Neuronal stem cell (in vitro differentiated cells): ENCODE results near the gene MTFR1L.

Source experiments
- DNase-seq: peaks from one replicate; pipeline ENCODE4 v3.0.0-alpha.2; 2013; ENCODE audit warnings: low spot score
- H2AFZ ChIP-seq: one replicate; pipeline ENCODE4 v1.6.1; 2013; ENCODE audit warnings: mild to moderate bottlenecking, low read length, inconsistent platforms
- H2AK5ac ChIP-seq: 2 replicates; pipeline ENCODE4 v1.6.1; 2013; ENCODE audit warnings: low read depth, mild to moderate bottlenecking, inconsistent platforms, low read length, moderate library complexity, mixed read lengths
- H2BK120ac ChIP-seq: 2 replicates; pipeline ENCODE4 v1.6.1; 2013; ENCODE audit warnings: low read depth, mild to moderate bottlenecking, inconsistent platforms, low read length, moderate library complexity, mixed read lengths
- H2BK12ac ChIP-seq: one replicate; pipeline ENCODE4 v1.6.1; 2013; ENCODE audit warnings: low read length, inconsistent platforms
- H2BK15ac ChIP-seq: 2 replicates; pipeline ENCODE4 v1.6.1; 2013; ENCODE audit warnings: mild to moderate bottlenecking, low read length, inconsistent platforms, mixed read lengths
- H2BK5ac ChIP-seq: one replicate; pipeline ENCODE4 v1.6.1; 2013; ENCODE audit warnings: inconsistent platforms, mild to moderate bottlenecking, low read length, moderate library complexity
- H3K14ac ChIP-seq: one replicate; pipeline ENCODE4 v1.6.1; 2013; ENCODE audit warnings: low read length, inconsistent platforms
- H3K18ac ChIP-seq: 2 replicates; pipeline ENCODE4 v1.6.1; 2013; ENCODE audit warnings: low read length, inconsistent platforms
- H3K23ac ChIP-seq: 2 replicates; pipeline ENCODE4 v1.6.1; 2013; ENCODE audit warnings: low read depth, mild to moderate bottlenecking, mixed read lengths, low read length, inconsistent platforms; ENCODE audit not compliant: poor library complexity
- H3K27ac ChIP-seq: replicated peaks from 3 replicates; pipeline ENCODE4 v1.5.1; 2013; ENCODE audit warnings: low read length, inconsistent platforms
- H3K27me3 ChIP-seq, 3 experiments: 2 replicates each; pipeline ENCODE4 v1.6.1; 2013; ENCODE audit warnings: low read length in 3 of 3, mild to moderate bottlenecking in 2 of 3, inconsistent platforms in 1 of 3, low read depth in 1 of 3, mixed read lengths in 1 of 3, moderate library complexity in 1 of 3; ENCODE audit not compliant: control insufficient read depth in 3 of 3, insufficient read depth in 3 of 3
- H3K36me3 ChIP-seq, 2 donors: replicated peaks in 1 of 2; 2 replicates each; pipeline ENCODE4 v1.6.1; 2013; ENCODE audit warnings: low read length in 2 of 2; ENCODE audit not compliant: control insufficient read depth in 2 of 2, insufficient read depth in 2 of 2
- H3K4ac ChIP-seq: 2 replicates; pipeline ENCODE4 v1.6.1; 2013; ENCODE audit warnings: inconsistent platforms, mild to moderate bottlenecking, low read length, moderate library complexity
- H3K4me1 ChIP-seq, 2 donors: 1 replicate in 1 of 2; 2 replicates in 1 of 2; pipeline ENCODE4 v1.6.1; 2013; ENCODE audit warnings: low read length in 2 of 2, low read depth in 1 of 2; ENCODE audit not compliant: control insufficient read depth in 2 of 2, insufficient read depth in 1 of 2
- H3K4me2 ChIP-seq: one replicate; pipeline ENCODE4 v1.6.1; 2013; ENCODE audit warnings: mild to moderate bottlenecking, low read length, inconsistent platforms; ENCODE audit not compliant: insufficient read depth, poor library complexity, severe bottlenecking
- H3K4me3 ChIP-seq, 2 donors: 2 replicates each; pipeline ENCODE4 v1.5.1; 2013; ENCODE audit warnings: low read length in 2 of 2, mild to moderate bottlenecking in 2 of 2, inconsistent platforms in 1 of 2, moderate library complexity in 1 of 2
- H3K79me1 ChIP-seq: one replicate; pipeline ENCODE4 v1.6.1; 2013; ENCODE audit warnings: low read depth, mild to moderate bottlenecking, inconsistent platforms, low read length, moderate library complexity
- H3K9ac ChIP-seq: one replicate; pipeline ENCODE4 v1.6.1; 2013; ENCODE audit warnings: mild to moderate bottlenecking, low read depth, low read length, inconsistent platforms; ENCODE audit not compliant: poor library complexity
- H3K9me3 ChIP-seq, 2 donors: replicated peaks in 1 of 2; 2 replicates each; pipeline versions ENCODE3 to v1.6.1; 2013; ENCODE audit warnings: low read length in 2 of 2, mild to moderate bottlenecking in 2 of 2, inconsistent platforms in 1 of 2, low read depth in 1 of 2, mixed read lengths in 1 of 2, moderate library complexity in 1 of 2; ENCODE audit not compliant: control insufficient read depth in 2 of 2, insufficient read depth in 1 of 2
- H4K8ac ChIP-seq: one replicate; pipeline ENCODE4 v1.6.1; 2013; ENCODE audit warnings: low read depth, mild to moderate bottlenecking, inconsistent platforms, low read length, moderate library complexity
- H4K91ac ChIP-seq: one replicate; pipeline ENCODE4 v1.6.1; 2013; ENCODE audit warnings: low read length, low read depth, mild to moderate bottlenecking, inconsistent platforms; ENCODE audit not compliant: poor library complexity
- WGBS, 2 donors: extraction: QIAGEN DNeasy Blood & Tissue Kit; methylation state at CpG; one replicate each; pipeline ENCODE4 v1.1.7; 2013; ENCODE audit warnings: missing lambda C conversion rate in 2 of 2, mixed read lengths in 1 of 2; ENCODE audit not compliant: insufficient read length in 2 of 2, insufficient replicate concordance in 1 of 2; ENCODE audit errors: extremely low coverage in 2 of 2; 5-methylcytosine and 5-hydroxymethylcytosine counted together

The MTFR1L gene

DNA sequence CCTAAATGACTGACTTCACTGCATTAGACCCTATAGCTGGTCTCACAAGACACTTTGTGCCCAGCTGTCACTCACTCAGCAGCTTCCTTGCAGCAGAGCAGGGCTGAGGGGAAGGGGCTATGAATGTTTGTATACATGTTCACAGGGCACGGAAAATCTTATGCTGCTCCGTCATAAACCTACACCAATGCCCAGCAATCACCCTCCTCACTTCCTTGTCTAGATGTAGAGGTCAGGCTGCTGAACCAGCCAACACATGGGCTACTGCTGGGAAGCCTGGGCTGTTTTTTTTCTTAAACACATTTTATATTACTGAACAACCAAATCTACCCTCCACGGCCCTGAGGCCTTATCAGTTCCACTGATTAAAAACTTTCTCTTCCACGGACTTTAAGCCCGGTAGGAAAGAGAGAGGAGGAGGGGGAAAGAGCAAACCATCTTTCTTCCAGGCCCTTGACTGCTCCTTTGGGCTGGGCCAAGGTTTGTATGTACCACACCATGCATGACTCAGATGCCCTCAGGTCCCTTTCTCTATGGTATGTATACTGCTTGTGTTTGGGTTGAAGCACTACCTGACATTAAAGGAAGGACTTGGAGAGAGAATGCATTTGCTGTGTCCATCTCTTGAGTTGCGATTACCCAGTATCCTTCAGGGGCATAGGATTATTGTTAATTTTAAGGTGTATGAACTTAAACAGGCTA, 12.7 kb downstream of the MTFR1L start:
- Histone ChIP-seq H2BK15ac (no peak overlapping the region), H3K27ac (no peak overlapping the region), H2AK5ac (no peak overlapping the region), H3K36me3 (peaks cover 33 to 96% of the 10 kb centered on the region in 2 donors), H3K4me1 (no peaks in the 10 kb centered on the region), H3K4me2 (no peak overlapping the region), H2AFZ (no peak overlapping the region), H3K18ac (no peak overlapping the region), H3K9me3 (no peaks in the 10 kb centered on the region), H3K4me3 (no peak overlapping the region), H4K91ac (no peak overlapping the region), H2BK120ac (no peak overlapping the region), H4K8ac (no peak overlapping the region), H3K4ac (no peak overlapping the region), H3K9ac (no peak overlapping the region), H3K79me1 (no peaks in the 10 kb centered on the region), H3K14ac (no peak overlapping the region), H3K27me3 (no peaks in the 10 kb centered on the region), H2BK5ac (no peak overlapping the region), H2BK12ac (no peak overlapping the region), H3K23ac (no peak overlapping the region)
- WGBS, 2 donors, result no CpG with 5 or more reads among the region's 6 CpGs
- DNase-seq, result no peak

GRCh38 chr1:25833158-25833557, 13.4 kb downstream of the MTFR1L start:
- no peak overlapping the region for H2AFZ ChIP-seq
- no peak overlapping the region for H4K8ac ChIP-seq
- no peaks in the 10 kb centered on the region for H3K27me3 ChIP-seq
- no peak overlapping the region for H3K18ac ChIP-seq
- no peak overlapping the region for H2BK12ac ChIP-seq
- no peak overlapping the region for H3K4me2 ChIP-seq
- H3K4ac ChIP-seq, result no peak overlapping the region
- no peak overlapping the region for H2BK15ac ChIP-seq
- no CpG with 5 or more reads among the region's 5 CpGs for WGBS, 2 donors
- no peak overlapping the region for H3K4me3 ChIP-seq
- DNase-seq, result no peak
- no peaks in the 10 kb centered on the region for H3K4me1 ChIP-seq
- no peak overlapping the region for H4K91ac ChIP-seq
- peaks cover 33 to 90% of the 10 kb centered on the region in 2 donors for H3K36me3 ChIP-seq
- H3K79me1 ChIP-seq, result no peaks in the 10 kb centered on the region
- no peak overlapping the region for H3K9ac ChIP-seq
- H3K23ac ChIP-seq, result no peak overlapping the region
- no peak overlapping the region for H2BK5ac ChIP-seq
- H3K27ac ChIP-seq, result no peak overlapping the region
- no peak overlapping the region for H2BK120ac ChIP-seq
- H3K9me3 ChIP-seq, result no peaks in the 10 kb centered on the region
- no peak overlapping the region for H2AK5ac ChIP-seq
- no peak overlapping the region for H3K14ac ChIP-seq

DNA sequence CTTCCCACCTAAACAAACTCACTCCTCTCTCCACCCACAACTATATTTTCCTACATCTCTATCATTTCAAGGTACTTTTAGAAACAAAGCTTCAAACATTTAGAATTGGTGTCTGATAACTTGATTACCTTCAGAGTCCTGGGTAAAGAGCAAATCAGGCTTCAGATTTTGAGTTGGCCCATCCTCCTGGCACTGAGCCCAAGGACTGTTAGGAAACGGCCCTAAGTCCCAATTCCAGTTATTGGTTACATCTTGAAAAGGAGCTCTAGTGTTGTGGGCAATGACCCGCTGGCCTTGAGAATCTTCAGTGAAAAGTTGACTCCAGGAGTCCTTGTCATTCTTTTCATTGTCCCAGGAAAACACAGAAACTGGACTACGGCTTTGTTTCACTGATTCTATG, 15.1 kb downstream of the MTFR1L start:
- no peak overlapping the region for H3K23ac ChIP-seq
- H2AK5ac ChIP-seq, result no peak overlapping the region
- H2BK15ac ChIP-seq, result no peak overlapping the region
- H2BK5ac ChIP-seq, result no peak overlapping the region
- no peak overlapping the region for H2BK120ac ChIP-seq
- no peak for DNase-seq
- no peak overlapping the region for H3K14ac ChIP-seq
- no peak overlapping the region for H3K4me3 ChIP-seq
- no peaks in the 10 kb centered on the region for H3K9me3 ChIP-seq
- no CpG with 5 or more reads among the region's 3 CpGs for WGBS, 2 donors
- H3K9ac ChIP-seq, result no peak overlapping the region
- no peak overlapping the region for H2BK12ac ChIP-seq
- H3K27ac ChIP-seq, result no peak overlapping the region
- H3K18ac ChIP-seq, result no peak overlapping the region
- H3K36me3 ChIP-seq, result peaks cover 24 to 72% of the 10 kb centered on the region in 2 donors
- no peak overlapping the region for H2AFZ ChIP-seq
- no peak overlapping the region for H3K4me2 ChIP-seq
- H3K4me1 ChIP-seq, result no peaks in the 10 kb centered on the region
- no peaks in the 10 kb centered on the region for H3K79me1 ChIP-seq
- no peak overlapping the region for H4K8ac ChIP-seq
- no peaks in the 10 kb centered on the region for H3K27me3 ChIP-seq
- H3K4ac ChIP-seq, result no peak overlapping the region
- no peak overlapping the region for H4K91ac ChIP-seq

GRCh38 chr1:25836695-25837094, 16.9 kb downstream of the MTFR1L start:
- no peak overlapping the region for H4K8ac ChIP-seq
- H2BK12ac ChIP-seq, result no peak overlapping the region
- no peak overlapping the region for H3K14ac ChIP-seq
- no peak overlapping the region for H3K9ac ChIP-seq
- no peak overlapping the region for H3K4me2 ChIP-seq
- no peak overlapping the region for H2AFZ ChIP-seq
- H3K79me1 ChIP-seq, result no peaks in the 10 kb centered on the region
- no peak overlapping the region for H3K4me3 ChIP-seq
- no peak overlapping the region for H2BK5ac ChIP-seq
- H3K27me3 ChIP-seq, result no peaks in the 10 kb centered on the region
- WGBS, 2 donors, result no CpG with 5 or more reads among the region's 3 CpGs
- H3K27ac ChIP-seq, result no peak overlapping the region
- no peak overlapping the region for H2AK5ac ChIP-seq
- no peak overlapping the region for H3K18ac ChIP-seq
- H2BK15ac ChIP-seq, result no peak overlapping the region
- no peak overlapping the region for H2BK120ac ChIP-seq
- no peak overlapping the region for H3K4ac ChIP-seq
- no peaks in the 10 kb centered on the region for H3K4me1 ChIP-seq
- no peaks in the 10 kb centered on the region for H3K9me3 ChIP-seq
- no peak for DNase-seq
- no peak overlapping the region for H3K23ac ChIP-seq
- H3K36me3 ChIP-seq, result peaks cover 15 to 54% of the 10 kb centered on the region in 2 donors
- H4K91ac ChIP-seq, result no peak overlapping the region
